ENCODE measurements around the gene IKBKE.

IKBKE gene

DNA sequence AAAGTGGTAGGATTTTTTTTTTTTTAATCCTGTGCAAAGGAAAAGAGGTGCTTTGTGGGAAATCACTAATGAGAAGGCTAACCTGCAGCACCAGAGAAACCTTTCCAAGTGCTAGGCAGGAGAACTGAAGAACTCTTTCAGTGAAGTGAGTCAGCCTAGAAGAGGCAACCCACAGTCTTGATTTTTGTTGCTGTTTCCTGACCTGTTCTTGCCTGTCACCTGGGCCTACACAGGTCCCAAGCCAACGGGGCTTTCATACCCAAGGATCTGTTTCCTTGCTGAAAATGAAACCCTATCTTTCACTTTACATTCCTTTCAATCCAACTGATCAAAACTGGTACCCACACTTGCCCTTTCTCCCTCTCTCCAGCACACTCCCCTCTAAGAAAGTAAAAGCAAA lies 7.1 kb upstream of the IKBKE start:
- TF ChIP-seq, protein P1, sequence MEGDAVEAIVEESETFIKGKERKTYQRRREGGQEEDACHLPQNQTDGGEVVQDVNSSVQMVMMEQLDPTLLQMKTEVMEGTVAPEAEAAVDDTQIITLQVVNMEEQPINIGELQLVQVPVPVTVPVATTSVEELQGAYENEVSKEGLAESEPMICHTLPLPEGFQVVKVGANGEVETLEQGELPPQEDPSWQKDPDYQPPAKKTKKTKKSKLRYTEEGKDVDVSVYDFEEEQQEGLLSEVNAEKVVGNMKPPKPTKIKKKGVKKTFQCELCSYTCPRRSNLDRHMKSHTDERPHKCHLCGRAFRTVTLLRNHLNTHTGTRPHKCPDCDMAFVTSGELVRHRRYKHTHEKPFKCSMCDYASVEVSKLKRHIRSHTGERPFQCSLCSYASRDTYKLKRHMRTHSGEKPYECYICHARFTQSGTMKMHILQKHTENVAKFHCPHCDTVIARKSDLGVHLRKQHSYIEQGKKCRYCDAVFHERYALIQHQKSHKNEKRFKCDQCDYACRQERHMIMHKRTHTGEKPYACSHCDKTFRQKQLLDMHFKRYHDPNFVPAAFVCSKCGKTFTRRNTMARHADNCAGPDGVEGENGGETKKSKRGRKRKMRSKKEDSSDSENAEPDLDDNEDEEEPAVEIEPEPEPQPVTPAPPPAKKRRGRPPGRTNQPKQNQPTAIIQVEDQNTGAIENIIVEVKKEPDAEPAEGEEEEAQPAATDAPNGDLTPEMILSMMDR (IDR thresholded peaks at IDR 0.05) = no peak

DNA sequence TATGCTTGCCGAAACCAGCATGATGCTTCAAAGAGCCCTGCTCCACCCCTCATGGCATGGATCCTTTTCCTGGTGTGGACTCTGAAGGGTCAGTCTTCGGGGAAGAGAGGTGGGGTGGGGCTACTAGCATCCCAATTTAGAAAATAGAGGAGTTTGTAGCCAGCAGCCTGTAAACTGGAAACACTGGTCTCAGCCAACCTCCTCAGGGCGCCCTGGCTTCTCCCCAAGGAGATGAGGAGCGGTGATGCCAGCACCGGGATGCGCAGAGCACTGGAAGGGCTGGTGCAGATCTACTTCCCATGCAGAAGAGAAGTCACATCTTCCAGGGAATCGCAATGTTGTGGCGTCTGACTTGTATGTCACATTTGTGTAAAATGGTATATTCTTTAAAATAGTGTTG lies 6.4 kb upstream of the IKBKE start:
- TF ChIP-seq, protein P1 (IDR thresholded peaks at IDR 0.05) = no peak

DNA sequence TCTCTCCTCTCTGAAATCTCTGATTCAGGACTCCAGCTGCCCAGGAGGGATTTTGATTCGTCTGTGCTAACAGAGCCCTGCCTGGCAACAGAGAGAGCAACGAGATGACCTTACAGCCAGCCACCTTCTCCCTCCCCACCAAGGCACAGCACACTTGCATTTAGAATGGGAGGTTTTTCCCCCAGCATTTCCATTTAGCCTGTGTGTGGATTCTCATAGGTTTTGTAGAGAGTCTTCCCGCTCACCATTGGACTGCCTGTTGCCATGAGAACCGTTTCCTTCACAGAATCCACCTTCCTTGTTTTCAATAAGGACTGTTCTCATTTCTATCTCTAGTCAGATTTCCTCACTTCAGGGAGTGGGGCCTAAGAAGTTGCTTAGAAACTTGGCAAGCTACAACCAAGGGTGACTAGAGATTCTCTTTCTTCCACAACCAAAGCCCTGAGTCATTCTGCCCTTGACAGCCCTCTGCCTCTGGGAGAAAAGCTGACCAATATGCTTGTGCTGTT lies 5.8 kb upstream of the IKBKE start:
- TF ChIP-seq, protein P1 (IDR thresholded peaks at IDR 0.05) = no peak

DNA sequence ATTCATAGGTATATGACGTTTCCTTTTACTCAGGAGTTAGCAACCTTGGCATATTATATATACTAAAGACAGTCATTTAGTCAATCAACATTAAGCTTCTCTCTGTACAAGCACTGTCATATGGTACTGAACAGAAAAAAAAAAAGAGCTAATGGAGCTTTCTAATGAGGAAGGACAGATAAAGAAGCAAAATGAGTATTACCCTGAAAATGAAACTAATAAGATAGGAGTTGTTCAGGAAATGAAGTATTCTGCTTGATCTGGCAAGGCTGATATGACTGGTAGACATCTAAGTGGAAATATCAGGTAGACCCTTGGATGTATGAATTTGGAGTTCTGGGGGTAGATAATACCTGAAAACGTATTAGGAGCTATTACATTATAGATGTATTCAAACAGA lies 4.3 kb upstream of the IKBKE start:
- TF ChIP-seq, protein P1 (IDR thresholded peaks at IDR 0.05) = no peak

DNA sequence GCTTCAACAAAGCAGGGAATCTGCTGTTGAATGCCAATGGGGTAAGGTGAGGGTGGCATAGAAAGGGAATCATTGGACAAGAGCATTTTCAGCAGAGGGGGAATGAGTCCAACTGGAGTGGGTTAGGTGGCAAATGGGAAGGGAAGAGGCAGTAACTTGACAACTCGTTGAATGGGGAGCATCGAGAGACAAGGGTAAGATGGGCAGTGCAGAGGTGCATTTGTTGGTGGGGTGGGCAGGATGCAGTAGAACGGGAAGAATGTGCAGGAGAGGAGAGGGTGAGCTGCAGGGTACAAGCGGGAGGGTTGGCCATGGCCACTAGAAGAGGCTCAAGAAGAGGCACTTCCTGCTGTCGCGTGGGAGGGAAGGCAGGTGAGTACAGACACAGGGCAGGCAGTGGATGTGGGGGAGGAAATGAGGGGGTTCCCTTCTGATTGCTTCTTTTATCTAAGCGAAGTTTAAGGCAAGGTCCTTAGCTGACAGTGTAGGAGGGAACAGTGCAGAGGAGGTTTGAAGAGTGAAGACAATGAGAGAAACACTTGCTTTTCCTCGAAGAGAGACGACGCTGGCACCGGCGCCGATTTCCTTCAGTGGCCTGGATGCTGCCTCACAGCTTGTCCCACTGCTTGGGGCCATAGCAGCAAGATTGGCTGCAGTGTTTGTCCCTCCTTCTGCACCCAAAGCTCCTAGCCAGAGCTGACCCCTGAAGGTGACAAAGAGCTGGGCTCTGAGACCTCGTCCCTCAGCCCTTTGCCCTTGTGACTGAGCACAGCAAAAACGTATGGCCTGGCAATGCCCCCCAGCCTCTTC lies 3.2 kb upstream of the IKBKE start:
- TF ChIP-seq, protein P1 (IDR thresholded peaks at IDR 0.05) = no peak

DNA sequence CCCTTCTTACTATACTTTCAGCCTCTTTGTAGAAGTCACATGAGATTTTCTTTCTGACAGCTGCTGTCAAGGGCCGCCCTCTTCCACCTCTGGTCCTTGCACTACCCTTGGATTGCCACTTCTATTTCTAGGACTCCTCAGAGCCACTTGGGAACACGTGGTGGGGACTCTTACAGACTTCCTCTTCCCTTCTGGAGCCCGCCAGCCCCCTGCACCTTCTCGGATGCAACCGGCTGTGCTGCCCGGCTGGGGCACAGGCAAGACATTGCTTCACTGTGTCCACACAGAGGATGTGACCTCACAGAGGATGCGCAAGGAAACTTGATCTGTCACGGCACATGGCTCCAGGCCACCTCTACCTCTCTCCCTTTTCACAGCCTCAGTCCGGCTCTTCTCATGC lies 2.4 kb upstream of the IKBKE start:
- TF ChIP-seq, protein P1 (IDR thresholded peaks at IDR 0.05) = no peak

DNA sequence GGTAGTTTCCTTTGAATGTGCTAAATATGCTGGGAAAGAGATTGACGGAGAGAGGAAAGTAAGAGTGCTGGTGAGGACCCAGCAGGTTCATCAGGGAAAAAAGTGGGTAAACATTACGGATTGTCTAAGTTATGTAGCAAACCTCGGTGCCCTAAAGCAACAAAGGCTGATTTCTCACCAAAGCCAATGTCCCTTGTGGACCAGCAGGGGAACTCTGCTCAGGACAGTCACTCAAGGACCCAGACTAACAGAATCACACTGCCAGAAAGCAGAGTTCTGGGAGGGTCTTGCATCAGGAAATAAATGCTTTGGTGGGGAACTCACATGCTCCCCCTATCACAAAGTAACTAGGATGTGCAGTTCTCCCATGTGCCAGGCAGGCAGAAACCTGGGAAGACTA lies 1.7 kb upstream of the IKBKE start:
- TF ChIP-seq, protein P1 (IDR thresholded peaks at IDR 0.05) = no peak

Data from LNCAP (cell line).